Gastroesophageal sphincter (tissue), 3 donors: ENCODE data around the gene DMGDH.

Experiments
- CTCF ChIP-seq, 4 experiments: fragments of 200-600 bp in 2 of 4; fragments of 450-650 bp in 2 of 4; sonication (generic) in 1 of 4; IDR thresholded peaks; one replicate each; pipeline ENCODE4 v1.5.1; 2017 to 2019; ENCODE audit warnings: antibody characterized with exemption in 4 of 4, mild to moderate bottlenecking in 2 of 4, moderate library complexity in 2 of 4
- EP300 ChIP-seq: sonication (generic); formaldehyde crosslinking; IDR thresholded peaks from one replicate; pipeline ENCODE4 v1.6.1; 2017; ENCODE audit warnings: antibody characterized with exemption, mild to moderate bottlenecking

DNA sequence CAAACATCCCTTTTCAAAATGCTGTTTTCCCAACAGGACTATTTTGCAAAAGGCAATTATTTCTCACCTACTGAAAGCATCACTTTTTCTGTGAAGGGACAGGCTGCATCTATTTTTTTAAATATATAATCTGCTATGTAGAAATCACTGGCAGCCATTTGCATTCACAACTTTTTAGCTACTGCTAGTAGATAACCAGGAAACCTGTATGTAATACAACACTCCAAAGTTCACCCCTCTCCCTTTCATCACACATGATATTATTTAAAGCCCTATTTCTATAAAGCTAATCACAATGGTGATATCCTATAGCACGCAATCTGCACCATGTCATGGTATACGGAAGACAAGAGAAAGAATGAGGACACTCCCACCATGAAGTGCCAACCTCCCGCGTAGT, 9.8 kb downstream of the DMGDH start:
- TF ChIP-seq CTCF (IDR thresholded peaks at IDR 0.05) (no peak), EP300 (no peak)
